HepG2 (cell line): ENCODE data around the gene CEACAM5.

Source experiments
- CHD4 ChIP-seq: fragments of 200-600 bp; sonication (generic); IDR thresholded peaks from 2 replicates; pipeline ENCODE4 v1.7.0; 2017; ENCODE audit warnings: mild to moderate bottlenecking, low read length, borderline replicate concordance
- FOXM1 ChIP-seq: sonication (generic); formaldehyde crosslinking; IDR thresholded peaks from 2 replicates; pipeline ENCODE4 v1.5.0; 2020; ENCODE audit warnings: missing genetic modification reagents
- NFKBIZ ChIP-seq: IDR thresholded peaks from 2 replicates; pipeline ENCODE4 v1.6.1; 2018; ENCODE audit warnings: missing genetic modification reagents, missing compliant biosample characterization
- NR1H2 ChIP-seq: sonication (generic); formaldehyde crosslinking; IDR thresholded peaks from 2 replicates; pipeline ENCODE4 v1.8.1; 2022; ENCODE audit warnings: low read depth, missing genetic modification reagents, borderline replicate concordance
- RFX5 ChIP-seq: IDR thresholded peaks from 2 replicates; pipeline ENCODE4 v1.6.1; 2011; ENCODE audit warnings: low read depth, low read length, improper control_type of control experiment
- SETDB1 ChIP-seq: sonication (generic); formaldehyde crosslinking; IDR thresholded peaks from 2 replicates; pipeline ENCODE4 v1.5.1; 2020; ENCODE audit warnings: missing genetic modification reagents, mild to moderate bottlenecking, borderline replicate concordance
- THRA ChIP-seq: sonication (generic); formaldehyde crosslinking; IDR thresholded peaks from 2 replicates; pipeline ENCODE4 v1.4.0; 2020; ENCODE audit warnings: missing genetic modification reagents, borderline replicate concordance
- USF2 ChIP-seq, 2 experiments: sonication (generic) in 1 of 2; formaldehyde crosslinking in 1 of 2; IDR thresholded peaks; 2 replicates each; pipeline versions ENCODE4 v1.5.1 to v1.6.1; 2011 to 2020; ENCODE audit warnings: borderline replicate concordance in 1 of 2, low read depth in 1 of 2, low read length in 1 of 2, mild to moderate bottlenecking in 1 of 2, missing genetic modification reagents in 1 of 2, moderate library complexity in 1 of 2
- ZBTB7A ChIP-seq: sonication (generic); formaldehyde crosslinking; IDR thresholded peaks from 2 replicates; pipeline ENCODE4 v1.8.0; 2022; ENCODE audit warnings: mild to moderate bottlenecking, missing genetic modification reagents
- ZBTB8A ChIP-seq: sonication (generic); formaldehyde crosslinking; IDR thresholded peaks from 2 replicates; pipeline ENCODE4 v1.4.0; 2020; ENCODE audit warnings: mild to moderate bottlenecking, low read depth, missing genetic modification reagents, borderline replicate concordance
- ZNF776 ChIP-seq: sonication (generic); formaldehyde crosslinking; IDR thresholded peaks from 2 replicates; pipeline ENCODE4 v1.4.0; 2020; ENCODE audit warnings: mild to moderate bottlenecking, missing genetic modification reagents

GRCh38 chr19:41707502-41707812, 969 bp upstream of the CEACAM5 start:
- TF ChIP-seq FOXM1 (CRISPR knock-in tag) (no peak), ZBTB7A (CRISPR knock-in tag) (no peak), USF2 (IDR thresholded peaks at IDR 0.05; ENCODE audit: low read depth, low read length) (no peak), USF2 (CRISPR knock-in tag; IDR thresholded peaks at IDR 0.05; ENCODE audit: borderline replicate concordance) (no peak), RFX5 (no peak), NFKBIZ (CRISPR knock-in tag) (no peak), CHD4 (no peak), THRA (CRISPR knock-in tag) (no peak), NR1H2 (CRISPR knock-in tag) (no peak), SETDB1 (CRISPR knock-in tag) (no peak), ZNF776 (CRISPR knock-in tag) (no peak), ZBTB8A (CRISPR knock-in tag) (no peak)
